Measurements from ENCODE around the gene RNF151. TPM values are rescaled to one million over a fixed set of nuclear protein-coding genes. Genes with fewer than 3 reads are reported as not detected.
"Not testable (repeated sequence)": the region's sequence is repeated elsewhere in the genome, so short reads cannot be mapped to it uniquely, and the experiment has no call there.

RNF151 gene
- total RNA-seq, 1 donor from 2014 or later: not detected

- peak; percentile 83 to 93 for DNase-seq (ENCODE audit: low read depth in 2 of 2)
These were observed 7.2 kb upstream of the RNF151 start, which contains the start of gene NDUFB10 for GRCh38 chr16:1959269-1960039. TSS of gene NDUFB10 (plus strand) at chr16:1959538. CDS start at chr16:1959625, 87 bp downstream.

- peak in 1 of 2 donors; percentile 21 for DNase-seq (ENCODE audit: low read depth in 2 of 2)
These were observed 5.7 kb upstream of the RNF151 start for GRCh38 chr16:1960665-1961630.

GRCh38 chr16:1961651-1962067, 5.0 kb upstream of the RNF151 start:
- DNase-seq (ENCODE audit: low read depth in 2 of 2): no peak

- not testable (repeated sequence) for DNase-seq (ENCODE audit: low read depth in 2 of 2)
These were observed 4.2 kb upstream of the RNF151 start for GRCh38 chr16:1962161-1963153.

- peak in 1 of 2 donors; percentile 57 for DNase-seq (ENCODE audit: low read depth in 2 of 2)
These were observed 2.7 kb upstream of the RNF151 start for GRCh38 chr16:1963806-1964505.

- peak; percentile 96 to 100 for DNase-seq (ENCODE audit: low read depth in 2 of 2)
These were observed 1.9 kb upstream of the RNF151 start, which contains the start of gene RPS2 for GRCh38 chr16:1964506-1965395. TSS of gene RPS2 (minus strand) at chr16:1964826. CDS start at chr16:1964625, 201 bp downstream.

GRCh38 chr16:1965396-1966001, 1.2 kb upstream of the RNF151 start:
- DNase-seq (ENCODE audit: low read depth in 2 of 2): no peak

- no peak for DNase-seq (ENCODE audit: low read depth in 2 of 2)
These were observed 1.7 kb downstream of the RNF151 start for GRCh38 chr16:1968146-1968953.

GRCh38 chr16:1971796-1972489, 5.3 kb downstream of the RNF151 start, which contains the start of gene TBL3:
TSS of gene TBL3 (plus strand) at chr16:1972053. CDS start at chr16:1972165, 112 bp downstream.
- peak; percentile 88 to 96 for DNase-seq (ENCODE audit: low read depth in 2 of 2)

- DNase-seq (ENCODE audit: low read depth in 2 of 2): peak in 1 of 2 donors; percentile 26
These were observed 5.8 kb downstream of the RNF151 start for GRCh38 chr16:1972490-1972877.

- no peak for DNase-seq (ENCODE audit: low read depth in 2 of 2)
These were observed 7.0 kb downstream of the RNF151 start for GRCh38 chr16:1973461-1974156.

- no peak for DNase-seq (ENCODE audit: low read depth in 2 of 2)
These were observed 7.8 kb downstream of the RNF151 start for GRCh38 chr16:1974157-1975070.

GRCh38 chr16:1975432-1976215, 9.0 kb downstream of the RNF151 start:
- no peak for DNase-seq (ENCODE audit: low read depth in 2 of 2)

GRCh38 chr16:1976216-1976520, 9.5 kb downstream of the RNF151 start:
- DNase-seq (ENCODE audit: low read depth in 2 of 2): no peak
